ENCODE data around the gene NR2F1-AS1. TPM values are rescaled to one million over a fixed set of nuclear protein-coding genes. Genes with fewer than 3 reads are reported as not detected.
A peak's percentile ranks its signal among the peaks of the same experiment; 100 is the strongest.

The NR2F1-AS1 gene
- total RNA-seq, 1 donor from 2014 or later: 53.1 TPM

GRCh38 chr5:93573354-93574351, 7.4 kb downstream of the NR2F1-AS1 start:
- H3K27ac Mint-ChIP-seq (ENCODE audit: unreplicated experiment): peak overlapping the region; percentile 74
- H3K4me1 Mint-ChIP-seq: peaks cover 91% of the 10 kb centered on the region
- TF ChIP-seq CTCF (conservative IDR thresholded peaks at IDR 0.05): no peak
- H3K9me3 Mint-ChIP-seq: no peaks in the 10 kb centered on the region
- peaks cover 24% of the 10 kb centered on the region for H3K27me3 Mint-ChIP-seq (ENCODE audit: low read depth)
- DNase-seq (ENCODE audit: low read depth, low spot score): no peak
- peak overlapping the region; percentile 87 for H3K4me3 Mint-ChIP-seq
- peaks cover 14% of the 10 kb centered on the region for H3K36me3 Mint-ChIP-seq (ENCODE audit: low read depth)

DNA sequence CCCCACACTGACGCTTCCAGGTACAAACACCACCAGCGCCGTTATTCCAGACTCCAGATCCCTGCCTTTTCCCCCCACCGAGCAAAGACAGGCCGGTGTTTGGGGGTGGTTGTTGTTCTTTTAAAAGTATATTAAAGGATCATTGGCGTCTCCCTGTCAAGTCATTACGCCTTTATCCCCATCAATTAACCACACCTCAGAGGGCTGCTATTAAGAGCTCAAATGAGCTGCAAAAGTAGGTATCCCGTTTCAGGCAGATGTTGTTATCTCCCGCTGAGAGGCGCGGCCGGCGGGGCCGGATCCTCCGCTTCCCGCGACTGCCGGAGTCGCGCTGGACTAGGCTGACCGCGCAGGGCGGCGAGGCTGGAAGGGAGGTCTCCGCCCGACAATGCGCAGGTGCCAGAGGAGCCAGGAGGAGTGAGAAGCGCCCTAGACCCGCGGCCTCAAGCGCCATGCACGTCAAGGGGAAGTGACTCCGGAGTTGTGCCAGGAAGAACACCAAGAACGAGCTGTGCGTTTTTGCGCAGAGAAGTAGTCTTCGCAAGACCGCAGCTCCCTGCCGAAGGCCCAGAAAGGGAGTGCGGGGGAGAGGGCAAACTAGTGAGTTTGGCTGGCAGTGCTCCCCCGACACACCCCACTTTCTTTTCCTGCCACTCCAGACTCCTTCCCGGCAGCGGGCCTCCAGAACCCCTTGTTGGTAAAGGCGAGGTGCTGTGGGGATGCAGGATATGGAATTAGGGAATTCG, 8.2 kb downstream of the NR2F1-AS1 start:
- peak overlapping the region; percentile 70 for H3K27ac Mint-ChIP-seq (ENCODE audit: unreplicated experiment)
- H3K4me1 Mint-ChIP-seq: peaks cover 86% of the 10 kb centered on the region
- peaks cover 15% of the 10 kb centered on the region for H3K36me3 Mint-ChIP-seq (ENCODE audit: low read depth)
- no peaks in the 10 kb centered on the region for H3K9me3 Mint-ChIP-seq
- H3K27me3 Mint-ChIP-seq (ENCODE audit: low read depth): peaks cover 24% of the 10 kb centered on the region
- DNase-seq (ENCODE audit: low read depth, low spot score): no peak
- TF ChIP-seq CTCF (conservative IDR thresholded peaks at IDR 0.05): no peak
- peak overlapping the region; percentile 87 for H3K4me3 Mint-ChIP-seq

DNA sequence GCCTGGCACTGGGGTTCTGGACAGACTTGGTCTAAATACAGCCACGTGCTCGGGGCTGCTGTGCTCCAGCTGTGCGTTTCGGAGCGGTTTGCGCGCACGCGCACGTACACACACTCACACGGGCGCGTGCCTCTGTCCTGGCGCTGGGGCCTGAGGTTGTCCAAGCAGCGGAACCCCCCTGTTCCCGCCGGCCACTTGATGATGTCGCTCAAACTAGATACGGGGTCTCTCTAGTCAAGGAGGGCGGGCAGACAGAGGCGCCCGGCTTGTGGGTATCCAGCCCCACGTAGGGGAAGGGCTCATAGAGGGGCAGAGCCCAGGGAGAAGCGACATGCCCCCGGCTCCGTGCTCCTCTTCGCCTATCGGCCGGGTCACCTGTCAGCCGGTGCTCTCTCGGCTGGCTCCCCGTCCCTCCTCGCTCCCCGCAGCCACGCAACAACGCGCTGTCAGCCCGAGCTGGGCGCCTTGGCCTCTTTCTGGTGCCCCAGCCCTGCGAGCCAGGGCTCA, 8.9 kb downstream of the NR2F1-AS1 start:
- H3K9me3 Mint-ChIP-seq: no peaks in the 10 kb centered on the region
- H3K4me1 Mint-ChIP-seq: peaks cover 86% of the 10 kb centered on the region
- no peak for DNase-seq (ENCODE audit: low read depth, low spot score)
- peaks cover 15% of the 10 kb centered on the region for H3K36me3 Mint-ChIP-seq (ENCODE audit: low read depth)
- peaks cover 24% of the 10 kb centered on the region for H3K27me3 Mint-ChIP-seq (ENCODE audit: low read depth)
- H3K4me3 Mint-ChIP-seq: peak overlapping the region; percentile 87
- H3K27ac Mint-ChIP-seq (ENCODE audit: unreplicated experiment): no peak overlapping the region
- no peak for TF ChIP-seq CTCF (conservative IDR thresholded peaks at IDR 0.05)

DNA sequence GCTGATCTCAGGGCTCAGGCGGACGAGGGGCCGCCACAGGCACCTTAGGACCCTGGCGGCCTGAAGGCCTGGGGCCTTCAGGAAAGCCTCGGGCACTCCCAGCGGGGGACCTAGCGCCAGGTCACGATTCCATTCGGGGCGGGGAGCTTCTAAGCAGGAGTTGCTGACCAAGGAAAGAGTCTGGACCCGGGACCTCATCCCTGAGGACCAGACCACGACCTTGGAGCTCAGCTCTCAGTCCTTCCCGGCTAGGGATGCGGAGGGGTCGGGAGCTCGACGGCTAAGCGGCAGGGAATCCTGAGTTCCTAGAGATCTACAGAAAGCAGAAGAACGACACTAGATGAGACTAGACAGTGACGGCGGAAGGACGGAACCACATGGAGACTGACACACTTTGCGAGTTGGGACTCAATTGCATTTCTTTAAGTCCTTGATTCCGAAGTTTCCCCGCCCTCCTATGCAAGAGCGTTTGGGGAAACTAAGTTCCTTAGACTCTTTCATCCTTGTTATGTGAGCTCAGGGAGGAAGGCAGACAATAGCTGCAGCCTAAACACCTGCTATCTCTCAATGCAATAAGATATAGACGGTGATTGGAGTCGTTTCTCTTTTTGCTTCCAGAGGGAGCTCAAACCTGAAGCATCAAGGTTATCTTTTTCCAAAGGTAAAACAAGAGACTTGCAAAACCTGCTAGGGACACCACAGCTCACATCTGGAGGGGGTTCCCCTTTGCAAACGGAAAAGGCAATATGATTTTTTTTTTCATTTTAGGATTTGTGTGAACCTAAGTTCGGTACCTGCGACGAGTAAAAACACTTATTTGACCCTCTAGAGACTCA, 9.7 kb downstream of the NR2F1-AS1 start:
- peaks cover 15% of the 10 kb centered on the region for H3K36me3 Mint-ChIP-seq (ENCODE audit: low read depth)

More for the DNA sequence above, 9.7 kb downstream of the NR2F1-AS1 start:
- no peak for TF ChIP-seq CTCF (conservative IDR thresholded peaks at IDR 0.05)
- Mint-ChIP-seq H3K4me3 (peak overlapping the region; percentile 87), H3K27ac (ENCODE audit: unreplicated experiment) (peak overlapping the region; percentile 79), H3K4me1 (peaks cover 82% of the 10 kb centered on the region), H3K9me3 (no peaks in the 10 kb centered on the region), H3K27me3 (ENCODE audit: low read depth) (peaks cover 24% of the 10 kb centered on the region)
- DNase-seq (ENCODE audit: low read depth, low spot score): no peak

All from neural crest cell (in vitro differentiated cells).